ENCODE results near the gene PDCD4.
A peak's percentile ranks its signal among the peaks of the same experiment; 100 is the strongest.
"Not testable (repeated sequence)": the region's sequence is repeated elsewhere in the genome, so short reads cannot be mapped to it uniquely, and the experiment has no call there.

Gene PDCD4

GRCh38 chr10:110861930-110862649 is 9.6 kb upstream of the PDCD4 start:
- no peak for DNase-seq

GRCh38 chr10:110862961-110863360 is 8.8 kb upstream of the PDCD4 start:
- no peak for DNase-seq

- no peak for DNase-seq
These were observed 8.4 kb upstream of the PDCD4 start for GRCh38 chr10:110863361-110863760.

- DNase-seq, result no peak
These were observed 7.8 kb upstream of the PDCD4 start for GRCh38 chr10:110863956-110864355.

GRCh38 chr10:110864662-110865140 is 7.0 kb upstream of the PDCD4 start:
- DNase-seq, result peak; percentile 91

- no peak for DNase-seq
These were observed 6.4 kb upstream of the PDCD4 start for GRCh38 chr10:110865186-110865808.

GRCh38 chr10:110865809-110866482 is 5.8 kb upstream of the PDCD4 start:
- DNase-seq, result no peak

GRCh38 chr10:110867011-110867806 is 4.5 kb upstream of the PDCD4 start:
- DNase-seq, result not testable (repeated sequence)

- no peak for DNase-seq
These were observed 3.8 kb upstream of the PDCD4 start for GRCh38 chr10:110867807-110868465.

GRCh38 chr10:110868981-110869380 is 2.7 kb upstream of the PDCD4 start:
- DNase-seq, result peak; percentile 76

- DNase-seq, result no peak
These were observed 868 bp upstream of the PDCD4 start for GRCh38 chr10:110870823-110871297.

GRCh38 chr10:110872145-110872983 is 636 bp downstream of the PDCD4 start:
- peak; percentile 93 for DNase-seq

GRCh38 chr10:110872984-110873923 is 1.5 kb downstream of the PDCD4 start:
- DNase-seq, result no peak

GRCh38 chr10:110873951-110874350 is 2.2 kb downstream of the PDCD4 start:
- DNase-seq, result no peak

- no peak for DNase-seq
These were observed 4.3 kb downstream of the PDCD4 start for GRCh38 chr10:110876000-110876399.

GRCh38 chr10:110876788-110877187 is 5.1 kb downstream of the PDCD4 start:
- DNase-seq, result no peak

- DNase-seq, result no peak
These were observed 8.3 kb downstream of the PDCD4 start for GRCh38 chr10:110880012-110880411.

GRCh38 chr10:110881247-110881646 is 9.5 kb downstream of the PDCD4 start:
- DNase-seq, result no peak

- no peak for DNase-seq
These were observed 10.2 kb downstream of the PDCD4 start for GRCh38 chr10:110881905-110882304.

- DNase-seq, result no peak
These were observed 12.2 kb downstream of the PDCD4 start for GRCh38 chr10:110883924-110884323.

All from central memory CD4-positive, alpha-beta T cell (primary cell).